SIG-M5 treated with dmso at 0.1 percent for 504 hours (cell line): ENCODE results near the gene ABCA5.
"Not testable (repeated sequence)": the region's sequence is repeated elsewhere in the genome, so short reads cannot be mapped to it uniquely, and the experiment has no call there.

Experiments
- DNase-seq: peaks from one replicate; lab custom pipeline; 2025; ENCODE audit not compliant: unreplicated experiment; lab: John Stamatoyannopoulos, UW

The ABCA5 gene

GRCh38 chr17:69333561-69333960 lies 6.6 kb upstream of the ABCA5 start:
- no peak for DNase-seq

- no peak for DNase-seq
Measured at GRCh38 chr17:69331756-69332155, 4.8 kb upstream of the ABCA5 start.

DNA sequence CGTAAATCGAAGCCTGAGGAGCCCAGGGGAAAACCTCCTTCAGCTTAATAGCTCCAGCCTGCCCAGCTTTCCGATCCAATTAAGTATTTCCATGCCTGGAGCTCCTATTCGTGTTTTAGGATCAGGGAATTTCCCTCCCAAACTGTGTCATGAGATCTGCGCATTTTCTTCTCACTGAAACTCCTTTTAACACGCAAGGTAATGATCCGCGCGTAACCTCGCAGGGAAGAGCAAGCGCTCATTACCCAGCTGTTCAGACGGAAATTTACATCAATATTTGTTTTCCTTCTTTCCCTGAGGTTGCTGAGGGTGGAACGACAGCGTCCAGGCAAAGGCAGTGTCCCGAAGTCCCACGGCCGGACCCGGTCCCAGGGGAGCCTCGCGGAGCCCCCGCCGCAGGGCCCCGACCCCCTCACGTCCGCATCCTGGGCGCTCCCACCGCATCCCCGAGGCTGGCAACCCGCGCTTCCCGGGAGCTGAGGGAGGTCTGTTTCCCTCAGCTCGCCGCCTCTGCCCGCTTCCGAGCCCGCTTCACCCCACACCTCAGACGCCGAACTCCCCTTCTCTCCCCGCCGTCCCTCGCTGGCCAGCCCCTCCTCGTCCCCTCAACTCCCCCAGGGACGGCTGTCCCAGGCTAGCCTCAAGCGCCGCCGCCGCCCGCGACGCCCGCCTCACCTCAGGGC lies 415 bp downstream of the ABCA5 start:
- DNase-seq = peak; percentile 20

DNA sequence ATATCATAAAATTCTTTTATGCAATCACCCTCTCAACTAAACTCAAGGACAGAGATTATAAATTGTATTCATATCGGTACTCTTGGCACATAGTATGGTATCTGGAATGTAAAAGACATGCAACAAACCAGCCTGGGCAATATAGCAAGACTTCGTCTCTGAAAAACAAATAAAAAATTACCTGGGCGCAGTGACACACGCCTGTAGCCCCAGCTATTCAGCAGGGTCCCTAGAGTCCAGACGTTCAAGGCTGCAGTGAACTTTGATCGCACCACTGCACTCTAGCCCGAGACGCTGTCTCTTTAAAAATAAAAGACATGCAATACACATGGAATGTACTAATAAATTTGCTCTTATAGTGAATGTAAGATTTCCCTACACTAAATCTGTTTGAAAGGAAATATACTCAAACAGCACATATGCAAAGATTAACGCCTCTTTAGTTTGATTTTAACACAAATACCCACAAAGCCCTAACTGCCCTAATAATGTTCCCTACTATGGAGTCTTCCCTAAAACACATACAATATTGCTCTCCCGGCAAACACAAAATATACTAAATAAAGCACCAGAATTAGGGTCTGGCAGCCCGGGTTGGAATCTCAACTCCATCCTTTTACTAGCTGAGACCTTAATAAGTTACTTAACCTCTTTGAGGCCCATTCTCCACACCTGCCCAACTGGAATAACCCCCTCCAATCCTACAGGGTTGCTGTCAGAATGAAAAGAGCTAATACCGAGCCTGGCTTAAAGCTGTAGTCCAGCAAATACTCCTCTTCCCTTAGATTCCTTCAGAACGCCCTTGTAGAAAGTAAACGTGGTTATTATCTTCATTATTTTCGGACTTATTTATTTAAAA lies 1.2 kb downstream of the ABCA5 start:
- DNase-seq = no peak

GRCh38 chr17:69323806-69324205 lies 3.1 kb downstream of the ABCA5 start:
- peak; percentile 46 for DNase-seq

DNA sequence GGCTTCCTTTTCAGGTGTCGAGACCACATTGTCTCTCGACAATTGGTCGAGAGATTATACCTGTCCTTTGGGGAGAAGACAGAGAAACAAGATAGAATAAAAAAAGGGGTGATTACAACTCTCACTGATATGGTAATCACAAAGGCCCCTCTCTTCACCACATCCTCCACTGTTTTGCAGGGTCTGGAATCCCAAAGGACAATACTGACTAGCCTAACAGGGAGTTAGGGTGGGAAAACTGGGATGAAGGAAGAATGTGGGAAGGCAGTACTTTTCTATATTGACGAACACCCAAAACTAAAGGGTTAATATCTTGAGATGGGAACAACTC lies 6.1 kb downstream of the ABCA5 start:
- no peak for DNase-seq

GRCh38 chr17:69320210-69320907 lies 6.6 kb downstream of the ABCA5 start:
- no peak for DNase-seq

GRCh38 chr17:69317625-69318024 lies 9.3 kb downstream of the ABCA5 start:
- no peak for DNase-seq

- DNase-seq = no peak
Measured at GRCh38 chr17:69314246-69315065, 12.5 kb downstream of the ABCA5 start.

GRCh38 chr17:69305177-69305576 lies 21.8 kb downstream of the ABCA5 start:
- no peak for DNase-seq

DNA sequence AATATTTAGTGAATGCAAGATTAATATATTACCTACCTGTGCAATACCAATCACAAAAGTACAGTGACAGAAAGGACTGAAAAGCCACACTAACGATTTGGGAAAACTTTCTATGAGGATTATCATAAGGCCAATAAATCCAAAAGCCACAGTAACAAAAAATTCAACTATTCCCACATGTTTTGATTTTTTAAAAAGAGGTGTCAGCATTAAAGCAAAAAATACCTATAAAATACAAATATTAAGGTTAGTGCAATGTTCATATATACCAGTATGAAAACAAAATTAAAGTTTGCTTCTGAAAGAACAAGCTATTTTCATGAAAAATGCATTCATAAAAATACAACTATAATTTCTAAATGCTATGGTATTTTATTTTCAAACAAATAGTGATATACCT lies 24.3 kb downstream of the ABCA5 start:
- DNase-seq = no peak

GRCh38 chr17:69300222-69300621 lies 26.7 kb downstream of the ABCA5 start:
- peak; percentile 61 for DNase-seq

GRCh38 chr17:69298120-69298722 lies 28.7 kb downstream of the ABCA5 start:
- not testable (repeated sequence) for DNase-seq

DNA sequence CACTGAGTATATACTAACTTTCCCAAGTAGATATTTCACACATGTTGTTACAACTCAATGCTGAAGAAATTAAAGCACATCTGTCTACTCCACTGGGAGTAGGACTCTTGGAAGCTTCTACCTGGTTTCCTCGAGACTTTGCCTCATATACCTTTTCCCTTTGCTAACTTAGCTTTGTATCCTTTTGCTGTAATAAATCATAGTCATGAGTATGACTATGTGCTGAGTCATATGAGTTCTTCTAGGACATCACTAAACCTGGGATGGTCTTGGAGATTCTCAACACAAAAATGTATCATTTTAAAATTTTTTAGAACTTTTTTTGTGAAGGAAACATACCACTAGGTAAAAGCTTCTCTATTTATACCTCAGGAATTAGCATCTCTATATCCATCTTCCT lies 39.8 kb downstream of the ABCA5 start:
- DNase-seq = no peak

DNA sequence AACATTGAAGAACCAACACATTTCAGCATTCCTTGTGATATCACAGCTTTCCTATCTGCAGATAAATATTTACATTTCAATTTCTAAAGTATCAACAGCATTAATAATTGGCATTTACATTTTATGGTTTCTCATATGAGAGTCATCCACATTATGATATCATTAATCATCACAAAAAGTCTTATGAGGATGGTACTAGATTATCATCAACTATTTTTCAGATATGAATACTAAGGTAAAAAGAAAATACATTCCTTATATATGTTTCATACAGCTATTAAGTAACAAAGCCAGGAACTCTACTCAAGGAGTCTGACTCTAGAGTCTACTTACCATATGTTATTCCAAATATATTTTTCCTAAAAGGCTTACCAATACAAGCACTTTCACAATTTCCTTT lies 40.7 kb downstream of the ABCA5 start:
- no peak for DNase-seq

- no peak for DNase-seq
Measured at GRCh38 chr17:69284646-69285045, 42.3 kb downstream of the ABCA5 start.

DNA sequence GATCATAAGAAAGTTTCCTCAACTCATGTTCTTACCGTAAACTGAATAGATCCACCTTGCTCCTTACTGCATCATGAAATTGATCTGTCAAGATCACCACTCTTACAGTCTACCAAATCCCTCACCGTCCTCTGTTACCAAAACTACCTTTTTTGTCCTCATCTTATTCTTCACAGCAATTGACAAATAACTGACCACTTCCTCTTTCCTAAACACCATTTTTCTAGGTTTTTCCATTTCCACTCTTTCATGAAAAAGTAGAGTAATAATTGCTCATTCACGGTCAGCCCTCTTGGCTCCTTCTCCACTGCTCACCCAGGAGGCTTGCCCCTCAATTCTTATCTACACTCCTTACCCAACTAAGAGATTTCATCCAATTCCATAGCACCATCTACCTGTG lies 44.9 kb downstream of the ABCA5 start:
- DNase-seq = peak; percentile 35

DNA sequence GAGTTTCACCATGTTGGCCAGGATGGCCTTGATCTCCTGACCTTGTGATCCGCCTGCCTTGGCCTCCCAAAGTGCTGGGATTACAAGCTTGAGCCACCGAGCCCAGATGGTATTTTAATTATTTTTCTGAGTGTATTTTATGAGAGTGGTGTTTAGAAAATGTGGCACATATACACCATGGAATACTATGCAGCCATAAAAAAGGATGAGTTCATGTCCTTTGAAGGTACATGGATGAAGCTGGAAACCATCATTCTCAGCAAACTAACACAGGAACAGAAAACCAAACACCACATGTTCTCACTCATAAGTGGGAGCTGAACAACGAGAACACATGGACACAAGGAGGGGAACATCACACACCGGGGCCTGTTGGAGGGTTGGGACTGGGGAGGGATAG lies 50.7 kb downstream of the ABCA5 start:
- not testable (repeated sequence) for DNase-seq

DNA sequence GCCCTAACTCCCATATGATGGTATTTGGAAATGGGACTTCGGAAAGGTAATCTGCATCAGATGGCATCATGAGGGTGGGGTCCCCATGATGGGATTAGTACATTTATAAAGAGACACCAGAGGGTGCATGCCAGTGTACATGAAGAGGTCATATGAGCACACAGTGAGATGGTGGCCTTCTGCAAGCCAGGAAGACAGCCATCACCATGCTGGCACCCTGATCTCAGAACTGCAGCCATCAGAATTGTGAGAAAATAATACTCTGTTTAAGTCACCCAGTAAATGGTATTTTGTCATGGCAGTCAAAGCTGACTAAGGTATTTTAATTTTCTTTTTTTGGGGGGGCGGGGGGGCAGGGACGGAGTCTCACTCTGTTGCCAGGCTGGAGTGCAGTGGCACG lies 51.2 kb downstream of the ABCA5 start:
- DNase-seq = no peak

DNA sequence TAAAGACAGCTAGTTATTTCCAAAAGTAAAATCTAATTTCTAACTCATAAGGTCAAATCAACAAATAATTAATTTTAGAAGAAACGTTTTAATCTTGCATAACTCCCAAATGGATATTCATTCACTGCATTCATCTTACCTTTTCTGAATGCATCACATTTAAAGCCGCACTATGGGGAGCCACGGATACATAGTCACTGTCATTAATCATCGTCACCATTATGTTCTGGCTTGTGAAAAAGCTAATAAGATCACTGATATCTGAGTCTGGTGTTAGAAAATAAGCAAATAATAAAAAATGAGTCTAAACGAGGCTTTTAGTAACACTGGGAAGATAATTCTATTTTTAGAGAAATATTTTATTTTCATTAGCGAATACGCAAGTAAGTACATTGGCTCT lies 55.9 kb downstream of the ABCA5 start:
- DNase-seq = no peak
